GM21447 (cell line): ENCODE results near the gene PHKG2.

Experiments
- ATAC-seq: cut with Tn5 transposase; IDR thresholded peaks from one replicate; pipeline ENCODE4 v1.9.1; 2021; ENCODE audit not compliant: unreplicated experiment

Gene PHKG2

GRCh38 chr16:30725418-30725792, 22.8 kb upstream of the PHKG2 start:
- ATAC-seq = no peak

GRCh38 chr16:30728321-30728720, 19.9 kb upstream of the PHKG2 start:
- ATAC-seq = no peak

- ATAC-seq = no peak
Measured at GRCh38 chr16:30728899-30729672, 19.1 kb upstream of the PHKG2 start.

- ATAC-seq = no peak
Measured at GRCh38 chr16:30731411-30731810, 16.8 kb upstream of the PHKG2 start.

- no peak for ATAC-seq
Measured at GRCh38 chr16:30736995-30737793, 11.0 kb upstream of the PHKG2 start.

GRCh38 chr16:30737794-30738648, 10.2 kb upstream of the PHKG2 start:
- ATAC-seq = no peak

- ATAC-seq = no peak
Measured at GRCh38 chr16:30738984-30739951, 9.0 kb upstream of the PHKG2 start.

GRCh38 chr16:30740364-30741251, 7.6 kb upstream of the PHKG2 start:
- no peak for ATAC-seq

- no peak for ATAC-seq
Measured at GRCh38 chr16:30741461-30741914, 6.7 kb upstream of the PHKG2 start.

- no peak for ATAC-seq
Measured at GRCh38 chr16:30743716-30744115, 4.5 kb upstream of the PHKG2 start.

- ATAC-seq = no peak
Measured at GRCh38 chr16:30744183-30744582, 4.0 kb upstream of the PHKG2 start.

- no peak for ATAC-seq
Measured at GRCh38 chr16:30745082-30745481, 3.1 kb upstream of the PHKG2 start.

- no peak for ATAC-seq
Measured at GRCh38 chr16:30746638-30747175, 1.5 kb upstream of the PHKG2 start.

GRCh38 chr16:30747331-30747730, 894 bp upstream of the PHKG2 start:
- no peak for ATAC-seq

GRCh38 chr16:30748634-30749445, 615 bp downstream of the PHKG2 start:
- ATAC-seq = peak; percentile 5

GRCh38 chr16:30750201-30750600, 2.0 kb downstream of the PHKG2 start:
- ATAC-seq = no peak

GRCh38 chr16:30750876-30751465, 2.7 kb downstream of the PHKG2 start:
- ATAC-seq = no peak

- no peak for ATAC-seq
Measured at GRCh38 chr16:30753596-30753995, 5.4 kb downstream of the PHKG2 start.
